Measurements from ENCODE around the gene SHISA9. TPM values are rescaled to one million over a fixed set of nuclear protein-coding genes. Genes with fewer than 3 reads are reported as not detected.

Gene SHISA9
- total and polyA plus RNA-seq, 5 donors from 2014 or later: not detected

GRCh38 chr16:13127144-13127543 lies 225.7 kb downstream of the SHISA9 start:
- H3K4me3 ChIP-seq (ENCODE audit: low read depth, low read length): no peak overlapping the region
- ATAC-seq (ENCODE audit: low read depth in 2 of 2): no peak
- H3K27me3 ChIP-seq (ENCODE audit: control insufficient read depth, insufficient read depth, low read length): no peaks in the 10 kb centered on the region
- H3K9me3 ChIP-seq (ENCODE audit: control insufficient read depth in 2 of 2, low read length in 2 of 2): no peaks in the 10 kb centered on the region
- Mint-ChIP-seq H3K36me3 (no peaks in the 10 kb centered on the region), H3K4me3 (no peak overlapping the region), H3K4me1 (no peaks in the 10 kb centered on the region), H3K9me3 (peaks cover 0 to 5% (median 0%) of the 10 kb centered on the region in 7 donors), H3K27me3 (no peaks in the 10 kb centered on the region), H3K27ac (no peak overlapping the region)
- H3K4me1 ChIP-seq (ENCODE audit: control insufficient read depth, insufficient read depth, low read length, poor library complexity, severe bottlenecking): no peaks in the 10 kb centered on the region
- no peak overlapping the region for H3K27ac ChIP-seq (ENCODE audit: insufficient read depth, low read length, poor library complexity, severe bottlenecking)
- no peak for DNase-seq
- no peaks in the 10 kb centered on the region for H3K36me3 ChIP-seq (ENCODE audit: control insufficient read depth, insufficient read depth, low read length)

- Histone ChIP-seq H3K27ac (ENCODE audit: insufficient read depth, low read length, poor library complexity, severe bottlenecking) (no peak overlapping the region), H3K27me3 (ENCODE audit: control insufficient read depth, insufficient read depth, low read length) (no peaks in the 10 kb centered on the region), H3K4me1 (ENCODE audit: control insufficient read depth, insufficient read depth, low read length, poor library complexity, severe bottlenecking) (no peaks in the 10 kb centered on the region), H3K36me3 (ENCODE audit: control insufficient read depth, insufficient read depth, low read length) (no peaks in the 10 kb centered on the region), H3K4me3 (ENCODE audit: low read depth, low read length) (no peak overlapping the region), H3K9me3 (ENCODE audit: control insufficient read depth in 2 of 2, low read length in 2 of 2) (no peaks in the 10 kb centered on the region)
- H3K27me3 Mint-ChIP-seq: no peaks in the 10 kb centered on the region
- H3K4me1 Mint-ChIP-seq: no peaks in the 10 kb centered on the region
- H3K36me3 Mint-ChIP-seq: no peaks in the 10 kb centered on the region
- peaks cover 0 to 8% (median 2%) of the 10 kb centered on the region in 7 donors for H3K9me3 Mint-ChIP-seq
- no peak for DNase-seq
- ATAC-seq (ENCODE audit: low read depth in 2 of 2): no peak
- H3K27ac Mint-ChIP-seq: no peak overlapping the region
- no peak overlapping the region for H3K4me3 Mint-ChIP-seq
Measured at GRCh38 chr16:13130586-13130985, 229.2 kb downstream of the SHISA9 start.

GRCh38 chr16:13134836-13135235 lies 233.4 kb downstream of the SHISA9 start:
- DNase-seq (no peak), ATAC-seq (ENCODE audit: low read depth in 2 of 2) (no peak)
- Histone ChIP-seq H3K4me1 (ENCODE audit: control insufficient read depth, insufficient read depth, low read length, poor library complexity, severe bottlenecking) (no peaks in the 10 kb centered on the region), H3K4me3 (ENCODE audit: low read depth, low read length) (no peak overlapping the region), H3K27ac (ENCODE audit: insufficient read depth, low read length, poor library complexity, severe bottlenecking) (no peak overlapping the region), H3K36me3 (ENCODE audit: control insufficient read depth, insufficient read depth, low read length) (no peaks in the 10 kb centered on the region), H3K9me3 (ENCODE audit: control insufficient read depth in 2 of 2, low read length in 2 of 2) (no peaks in the 10 kb centered on the region), H3K27me3 (ENCODE audit: control insufficient read depth, insufficient read depth, low read length) (no peaks in the 10 kb centered on the region)
- no peaks in the 10 kb centered on the region for H3K27me3 Mint-ChIP-seq
- peaks cover 0 to 9% (median 2%) of the 10 kb centered on the region in 7 donors for H3K9me3 Mint-ChIP-seq
- no peak overlapping the region for H3K4me3 Mint-ChIP-seq
- no peaks in the 10 kb centered on the region for H3K36me3 Mint-ChIP-seq
- H3K4me1 Mint-ChIP-seq: no peaks in the 10 kb centered on the region
- H3K27ac Mint-ChIP-seq: no peak overlapping the region

GRCh38 chr16:13136901-13137300 lies 235.5 kb downstream of the SHISA9 start:
- H3K9me3 Mint-ChIP-seq: peaks cover 0 to 9% (median 2%) of the 10 kb centered on the region in 7 donors
- no peak overlapping the region for H3K27ac ChIP-seq (ENCODE audit: insufficient read depth, low read length, poor library complexity, severe bottlenecking)
- H3K36me3 Mint-ChIP-seq: no peaks in the 10 kb centered on the region
- no peaks in the 10 kb centered on the region for H3K4me1 Mint-ChIP-seq
- H3K27me3 ChIP-seq (ENCODE audit: control insufficient read depth, insufficient read depth, low read length): no peaks in the 10 kb centered on the region
- no peak for DNase-seq
- no peaks in the 10 kb centered on the region for H3K9me3 ChIP-seq (ENCODE audit: control insufficient read depth in 2 of 2, low read length in 2 of 2)
- no peak overlapping the region for H3K4me3 ChIP-seq (ENCODE audit: low read depth, low read length)
- no peaks in the 10 kb centered on the region for H3K4me1 ChIP-seq (ENCODE audit: control insufficient read depth, insufficient read depth, low read length, poor library complexity, severe bottlenecking)
- H3K36me3 ChIP-seq (ENCODE audit: control insufficient read depth, insufficient read depth, low read length): no peaks in the 10 kb centered on the region
- ATAC-seq (ENCODE audit: low read depth in 2 of 2): no peak
- H3K4me3 Mint-ChIP-seq: no peak overlapping the region
- no peak overlapping the region for H3K27ac Mint-ChIP-seq
- H3K27me3 Mint-ChIP-seq: no peaks in the 10 kb centered on the region

- H3K9me3 ChIP-seq (ENCODE audit: control insufficient read depth in 2 of 2, low read length in 2 of 2): no peaks in the 10 kb centered on the region
- H3K27ac ChIP-seq (ENCODE audit: insufficient read depth, low read length, poor library complexity, severe bottlenecking): no peak overlapping the region
- Mint-ChIP-seq H3K27ac (no peak overlapping the region), H3K27me3 (no peaks in the 10 kb centered on the region), H3K9me3 (peaks cover 0 to 9% (median 2%) of the 10 kb centered on the region in 7 donors), H3K4me3 (no peak overlapping the region), H3K4me1 (no peaks in the 10 kb centered on the region), H3K36me3 (no peaks in the 10 kb centered on the region)
- H3K36me3 ChIP-seq (ENCODE audit: control insufficient read depth, insufficient read depth, low read length): no peaks in the 10 kb centered on the region
- no peak for ATAC-seq (ENCODE audit: low read depth in 2 of 2)
- H3K4me1 ChIP-seq (ENCODE audit: control insufficient read depth, insufficient read depth, low read length, poor library complexity, severe bottlenecking): no peaks in the 10 kb centered on the region
- H3K4me3 ChIP-seq (ENCODE audit: low read depth, low read length): no peak overlapping the region
- DNase-seq: no peak
- no peaks in the 10 kb centered on the region for H3K27me3 ChIP-seq (ENCODE audit: control insufficient read depth, insufficient read depth, low read length)
Measured at GRCh38 chr16:13138528-13138927, 237.1 kb downstream of the SHISA9 start.

- no peaks in the 10 kb centered on the region for H3K36me3 Mint-ChIP-seq
- Histone ChIP-seq H3K9me3 (ENCODE audit: control insufficient read depth in 2 of 2, low read length in 2 of 2) (no peaks in the 10 kb centered on the region), H3K4me1 (ENCODE audit: control insufficient read depth, insufficient read depth, low read length, poor library complexity, severe bottlenecking) (no peaks in the 10 kb centered on the region), H3K36me3 (ENCODE audit: control insufficient read depth, insufficient read depth, low read length) (no peaks in the 10 kb centered on the region), H3K27me3 (ENCODE audit: control insufficient read depth, insufficient read depth, low read length) (no peaks in the 10 kb centered on the region), H3K27ac (ENCODE audit: insufficient read depth, low read length, poor library complexity, severe bottlenecking) (no peak overlapping the region), H3K4me3 (ENCODE audit: low read depth, low read length) (no peak overlapping the region)
- H3K4me1 Mint-ChIP-seq: no peaks in the 10 kb centered on the region
- H3K4me3 Mint-ChIP-seq: no peak overlapping the region
- peak overlapping the region in 1 of 3 donors; percentile 38 for H3K27ac Mint-ChIP-seq
- H3K27me3 Mint-ChIP-seq: no peaks in the 10 kb centered on the region
- no peak for DNase-seq
- no peak for ATAC-seq (ENCODE audit: low read depth in 2 of 2)
- peaks cover 0 to 4% (median 0%) of the 10 kb centered on the region in 7 donors for H3K9me3 Mint-ChIP-seq
Measured at GRCh38 chr16:13139661-13140241, 238.4 kb downstream of the SHISA9 start.

- Mint-ChIP-seq H3K4me1 (no peaks in the 10 kb centered on the region), H3K36me3 (no peaks in the 10 kb centered on the region), H3K27me3 (no peaks in the 10 kb centered on the region), H3K4me3 (no peak overlapping the region), H3K9me3 (peaks cover 0 to 5% (median 2%) of the 10 kb centered on the region in 7 donors), H3K27ac (no peak overlapping the region)
- no peaks in the 10 kb centered on the region for H3K4me1 ChIP-seq (ENCODE audit: control insufficient read depth, insufficient read depth, low read length, poor library complexity, severe bottlenecking)
- no peak overlapping the region for H3K4me3 ChIP-seq (ENCODE audit: low read depth, low read length)
- ATAC-seq (ENCODE audit: low read depth in 2 of 2) (no peak), DNase-seq (no peak)
- no peaks in the 10 kb centered on the region for H3K27me3 ChIP-seq (ENCODE audit: control insufficient read depth, insufficient read depth, low read length)
- no peaks in the 10 kb centered on the region for H3K36me3 ChIP-seq (ENCODE audit: control insufficient read depth, insufficient read depth, low read length)
- H3K9me3 ChIP-seq (ENCODE audit: control insufficient read depth in 2 of 2, low read length in 2 of 2): no peaks in the 10 kb centered on the region
- no peak overlapping the region for H3K27ac ChIP-seq (ENCODE audit: insufficient read depth, low read length, poor library complexity, severe bottlenecking)
Measured at GRCh38 chr16:13143551-13143950, 242.2 kb downstream of the SHISA9 start.

GRCh38 chr16:13146829-13147228 lies 245.4 kb downstream of the SHISA9 start:
- DNase-seq: no peak
- H3K27me3 ChIP-seq (ENCODE audit: control insufficient read depth, insufficient read depth, low read length): no peaks in the 10 kb centered on the region
- no peaks in the 10 kb centered on the region for H3K36me3 ChIP-seq (ENCODE audit: control insufficient read depth, insufficient read depth, low read length)
- no peaks in the 10 kb centered on the region for H3K36me3 Mint-ChIP-seq
- no peaks in the 10 kb centered on the region for H3K27me3 Mint-ChIP-seq
- ATAC-seq (ENCODE audit: low read depth in 2 of 2): no peak
- no peak overlapping the region for H3K4me3 Mint-ChIP-seq
- H3K4me1 ChIP-seq (ENCODE audit: control insufficient read depth, insufficient read depth, low read length, poor library complexity, severe bottlenecking): no peaks in the 10 kb centered on the region
- H3K4me1 Mint-ChIP-seq: no peaks in the 10 kb centered on the region
- H3K4me3 ChIP-seq (ENCODE audit: low read depth, low read length): no peak overlapping the region
- H3K9me3 Mint-ChIP-seq: peaks cover 0 to 6% (median 3%) of the 10 kb centered on the region in 7 donors
- no peaks in the 10 kb centered on the region for H3K9me3 ChIP-seq (ENCODE audit: control insufficient read depth in 2 of 2, low read length in 2 of 2)
- H3K27ac ChIP-seq (ENCODE audit: insufficient read depth, low read length, poor library complexity, severe bottlenecking): no peak overlapping the region
- no peak overlapping the region for H3K27ac Mint-ChIP-seq
